AG09309 (cell line): ENCODE measurements around the gene SLC25A21.

Experiments
- DNase-seq: peaks from one replicate; pipeline ENCODE4 v3.0.0-alpha.2; 2010; ENCODE audit warnings: low read depth
- H3K4me3 ChIP-seq: 2 replicates; pipeline ENCODE4 v1.5.1; 2011; ENCODE audit warnings: mild to moderate bottlenecking, low read depth, low read length, moderate library complexity; ENCODE audit not compliant: control insufficient read depth
- CTCF ChIP-seq: IDR thresholded peaks from 2 replicates; pipeline ENCODE4 v1.5.1; 2011; ENCODE audit warnings: mild to moderate bottlenecking, low read depth, low read length, inconsistent platforms; ENCODE audit not compliant: insufficient read depth, control insufficient read depth; ENCODE audit errors: missing control alignments

Gene SLC25A21

GRCh38 chr14:36720657-36721056 is 451.7 kb downstream of the SLC25A21 start:
- DNase-seq: no peak
- TF ChIP-seq CTCF: no peak

GRCh38 chr14:36719823-36720222 is 452.6 kb downstream of the SLC25A21 start:
- no peak for DNase-seq
- no peak overlapping the region for H3K4me3 ChIP-seq
- TF ChIP-seq CTCF: no peak

More at GRCh38 chr14:36720657-36721056, 451.7 kb downstream of the SLC25A21 start:
- no peak overlapping the region for H3K4me3 ChIP-seq

- TF ChIP-seq CTCF: no peak
- DNase-seq: no peak
- H3K4me3 ChIP-seq: no peak overlapping the region
Measured at GRCh38 chr14:36718216-36718615, 454.2 kb downstream of the SLC25A21 start.

- no peak for DNase-seq
Measured at GRCh38 chr14:36717363-36717762, 455.0 kb downstream of the SLC25A21 start.

GRCh38 chr14:36716614-36717184 is 455.7 kb downstream of the SLC25A21 start:
- DNase-seq: no peak
- H3K4me3 ChIP-seq: no peak overlapping the region
- TF ChIP-seq CTCF: no peak

More at GRCh38 chr14:36717363-36717762, 455.0 kb downstream of the SLC25A21 start:
- no peak for TF ChIP-seq CTCF
- H3K4me3 ChIP-seq: no peak overlapping the region

- H3K4me3 ChIP-seq: no peak overlapping the region
- no peak for TF ChIP-seq CTCF
- DNase-seq: no peak
Measured at GRCh38 chr14:36713960-36714703, 458.3 kb downstream of the SLC25A21 start.
